DOHH2 (cell line): ENCODE results near the gene PIAS1.
"Not testable (repeated sequence)": the region's sequence is repeated elsewhere in the genome, so short reads cannot be mapped to it uniquely, and the experiment has no call there.

ENCODE experiments used
- H3F3A ChIP-seq: fragments of 200-600 bp; sonication (generic), shearing (Covaris generic); 2 replicates; pipeline ENCODE4 v1.6.0; 2016; ENCODE audit warnings: antibody characterized with exemption, mild to moderate bottlenecking; ENCODE audit not compliant: control insufficient read depth, insufficient read depth
- H3K27ac ChIP-seq: fragments of 200-600 bp; sonication (generic); 2 replicates; pipeline ENCODE4 v1.5.1; 2014; ENCODE audit warnings: low read depth, mild to moderate bottlenecking, low read length, moderate library complexity
- H3K27me3 ChIP-seq: fragments of 200-600 bp; sonication (generic); 2 replicates; pipeline ENCODE4 v1.6.1; 2014; ENCODE audit warnings: mild to moderate bottlenecking, low read length, mixed read lengths; ENCODE audit not compliant: control insufficient read depth
- H3K36me3 ChIP-seq: fragments of 200-600 bp; sonication (generic); 2 replicates; pipeline ENCODE4 v1.6.1; 2014; ENCODE audit warnings: mild to moderate bottlenecking, low read length, moderate library complexity, mixed read lengths; ENCODE audit not compliant: control insufficient read depth
- H3K4me1 ChIP-seq: fragments of 200-600 bp; sonication (generic); 2 replicates; pipeline ENCODE4 v1.6.1; 2014; ENCODE audit warnings: mild to moderate bottlenecking, low read length, mixed read lengths; ENCODE audit not compliant: control insufficient read depth
- H3K4me2 ChIP-seq: fragments of 200-600 bp; sonication (generic); 2 replicates; pipeline ENCODE4 v1.6.0; 2014; ENCODE audit warnings: mild to moderate bottlenecking, low read length, moderate library complexity
- H3K4me3 ChIP-seq: fragments of 200-600 bp; sonication (generic); 2 replicates; pipeline ENCODE4 v1.5.1; 2014; ENCODE audit warnings: mild to moderate bottlenecking, low read length, mixed read lengths
- H3K79me2 ChIP-seq: fragments of 200-600 bp; sonication (generic); 2 replicates; pipeline ENCODE4 v1.6.1; 2014; ENCODE audit warnings: mild to moderate bottlenecking, low read length, mixed read lengths; ENCODE audit not compliant: control insufficient read depth
- H3K9me2 ChIP-seq: fragments of 200-600 bp; sonication (generic); replicated peaks from 2 replicates; pipeline ENCODE4 v1.6.1; 2014; ENCODE audit warnings: mild to moderate bottlenecking, low read length, mixed read lengths; ENCODE audit not compliant: control insufficient read depth
- H3K9me3 ChIP-seq: fragments of 200-600 bp; sonication (generic); 2 replicates; pipeline ENCODE4 v1.6.1; 2014; ENCODE audit warnings: antibody characterized with exemption, low read length, mixed read lengths; ENCODE audit not compliant: control insufficient read depth, insufficient read depth
- H4K20me1 ChIP-seq: fragments of 200-600 bp; sonication (generic); 2 replicates; pipeline ENCODE4 v1.6.0; 2014; ENCODE audit warnings: low read depth, mild to moderate bottlenecking, antibody characterized with exemption, low read length, moderate library complexity; ENCODE audit not compliant: control insufficient read depth, insufficient read depth
- EZH2phosphoT487 ChIP-seq: fragments of 200-600 bp; sonication (generic); IDR thresholded peaks from 2 replicates; pipeline ENCODE4 v1.6.1; 2017; ENCODE audit warnings: borderline replicate concordance, mild to moderate bottlenecking, antibody characterized with exemption, low read length, moderate library complexity, mixed read lengths
- TF ChIP-seq, protein P1 (sequence below): fragments of 200-600 bp; sonication (generic); IDR thresholded peaks from one replicate; pipeline ENCODE4 v1.5.1; 2014; ENCODE audit warnings: antibody characterized with exemption, mild to moderate bottlenecking, low read depth, low read length; ENCODE audit not compliant: poor library complexity, severe bottlenecking

Gene PIAS1

DNA sequence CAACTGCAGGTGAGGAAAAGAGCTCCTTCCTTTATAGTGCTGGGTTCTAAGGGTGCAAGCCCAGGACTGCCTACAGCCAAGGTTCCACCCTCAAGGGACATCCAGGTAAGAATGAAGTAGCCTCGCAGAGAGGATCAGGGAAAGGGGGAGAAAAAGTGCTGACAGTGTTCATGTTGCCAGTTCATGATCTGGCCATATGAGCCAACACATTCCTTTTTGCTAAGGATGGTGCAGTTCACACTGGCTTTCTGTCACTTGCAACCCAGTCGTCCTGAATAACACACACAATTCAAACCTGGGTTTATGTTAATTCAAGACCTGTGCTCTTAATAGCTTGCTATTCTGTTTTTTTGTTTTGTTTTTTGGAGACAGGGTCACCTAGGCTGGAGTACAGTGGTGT, 166.4 kb downstream of the PIAS1 start:
- no peak for TF ChIP-seq EZH2phosphoT487
- TF ChIP-seq, protein P1, sequence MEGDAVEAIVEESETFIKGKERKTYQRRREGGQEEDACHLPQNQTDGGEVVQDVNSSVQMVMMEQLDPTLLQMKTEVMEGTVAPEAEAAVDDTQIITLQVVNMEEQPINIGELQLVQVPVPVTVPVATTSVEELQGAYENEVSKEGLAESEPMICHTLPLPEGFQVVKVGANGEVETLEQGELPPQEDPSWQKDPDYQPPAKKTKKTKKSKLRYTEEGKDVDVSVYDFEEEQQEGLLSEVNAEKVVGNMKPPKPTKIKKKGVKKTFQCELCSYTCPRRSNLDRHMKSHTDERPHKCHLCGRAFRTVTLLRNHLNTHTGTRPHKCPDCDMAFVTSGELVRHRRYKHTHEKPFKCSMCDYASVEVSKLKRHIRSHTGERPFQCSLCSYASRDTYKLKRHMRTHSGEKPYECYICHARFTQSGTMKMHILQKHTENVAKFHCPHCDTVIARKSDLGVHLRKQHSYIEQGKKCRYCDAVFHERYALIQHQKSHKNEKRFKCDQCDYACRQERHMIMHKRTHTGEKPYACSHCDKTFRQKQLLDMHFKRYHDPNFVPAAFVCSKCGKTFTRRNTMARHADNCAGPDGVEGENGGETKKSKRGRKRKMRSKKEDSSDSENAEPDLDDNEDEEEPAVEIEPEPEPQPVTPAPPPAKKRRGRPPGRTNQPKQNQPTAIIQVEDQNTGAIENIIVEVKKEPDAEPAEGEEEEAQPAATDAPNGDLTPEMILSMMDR = no peak

DNA sequence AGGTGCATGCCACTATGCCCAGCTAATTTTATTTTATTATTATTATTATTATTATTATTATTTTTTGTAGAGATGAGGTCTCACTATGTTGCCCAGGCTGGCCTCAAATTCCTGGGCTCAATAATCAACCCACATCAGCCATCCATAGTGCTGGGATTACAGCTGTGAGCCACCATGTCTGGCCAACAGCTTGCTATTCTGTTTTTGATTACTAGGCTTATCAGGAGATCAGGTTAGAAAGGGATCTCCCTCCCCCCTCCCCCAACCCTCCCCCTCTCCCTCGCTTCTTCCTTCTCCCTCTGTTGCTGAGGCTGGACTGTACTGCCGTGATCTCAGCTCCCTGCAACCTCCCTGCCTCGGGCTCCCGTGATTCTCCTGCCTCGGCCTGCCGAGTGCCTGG, 166.9 kb downstream of the PIAS1 start:
- Histone ChIP-seq H3K4me1 (peaks cover 19% of the 10 kb centered on the region), H3K4me3 (no peak overlapping the region), H3K27ac (no peak overlapping the region), H3K9me2 (no peaks in the 10 kb centered on the region), H4K20me1 (peaks cover 8% of the 10 kb centered on the region; the same call in 1 of the 2 replicates), H3K9me3 (no peaks in the 10 kb centered on the region), H3K27me3 (no peaks in the 10 kb centered on the region), H3K4me2 (no peak overlapping the region), H3K79me2 (peaks cover 80% of the 10 kb centered on the region), H3K36me3 (peaks cover 40% of the 10 kb centered on the region), H3F3A (peaks cover 8% of the 10 kb centered on the region)
- TF ChIP-seq, protein P1 = no peak
- no peak for TF ChIP-seq EZH2phosphoT487

More for the DNA sequence above, 166.4 kb downstream of the PIAS1 start:
- Histone ChIP-seq H3K4me2 (no peak overlapping the region), H3F3A (peaks cover 6% of the 10 kb centered on the region), H3K4me3 (no peak overlapping the region), H3K27me3 (no peaks in the 10 kb centered on the region), H3K79me2 (peaks cover 80% of the 10 kb centered on the region), H3K36me3 (peaks cover 45% of the 10 kb centered on the region), H4K20me1 (peaks cover 8% of the 10 kb centered on the region; the same call in 1 of the 2 replicates), H3K9me2 (no peaks in the 10 kb centered on the region), H3K4me1 (peaks cover 14% of the 10 kb centered on the region), H3K9me3 (no peaks in the 10 kb centered on the region), H3K27ac (no peak overlapping the region)

DNA sequence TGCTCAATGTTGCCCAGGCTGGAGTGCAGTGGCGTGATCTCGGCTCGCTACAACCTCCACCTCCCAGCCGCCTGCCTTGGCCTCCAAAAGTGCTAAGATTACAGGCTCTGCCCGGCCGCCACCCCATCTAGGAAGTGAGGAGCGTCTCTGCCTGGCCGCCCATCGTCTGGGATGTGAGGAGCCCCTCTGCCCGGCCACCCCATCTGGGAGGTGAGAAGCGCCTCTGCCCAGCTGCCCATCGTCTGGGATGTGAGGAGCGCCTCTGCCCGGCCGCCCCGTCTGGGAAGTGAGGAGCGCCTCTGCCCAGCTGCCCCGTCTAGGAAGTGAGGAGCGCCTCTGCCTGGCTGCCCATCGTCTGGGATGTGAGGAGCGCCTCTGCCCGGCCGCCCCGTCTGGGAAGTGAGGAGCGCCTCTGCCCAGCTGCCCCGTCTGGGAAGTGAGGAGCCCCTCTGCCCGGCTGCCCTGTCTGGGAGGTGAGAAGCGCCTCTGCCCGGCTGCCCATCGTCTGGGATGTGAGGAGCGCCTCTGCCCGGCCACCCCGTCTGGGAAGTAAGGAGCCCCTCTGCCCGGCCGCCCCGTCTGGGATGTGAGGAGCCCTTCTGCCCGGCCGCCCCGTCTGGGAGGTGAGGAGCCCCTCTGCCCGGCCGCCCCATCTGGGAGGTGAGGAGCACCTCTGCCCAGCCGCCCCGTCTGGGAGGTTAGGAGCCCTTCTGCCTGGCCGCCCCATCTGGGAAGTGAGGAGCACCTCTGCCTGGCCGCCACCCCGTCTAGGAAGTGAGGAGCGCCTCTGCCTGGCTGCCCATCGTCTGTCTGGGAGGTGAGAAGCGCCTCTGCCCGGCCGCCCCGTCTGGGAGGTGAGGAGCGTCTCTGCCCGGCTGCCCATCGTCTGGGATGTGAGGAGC, 167.7 kb downstream of the PIAS1 start:
- H3K9me3 ChIP-seq, H3K27me3 ChIP-seq, H3K4me2 ChIP-seq, H3K27ac ChIP-seq, H3K9me2 ChIP-seq, H4K20me1 ChIP-seq, H3F3A ChIP-seq, H3K4me3 ChIP-seq: not testable (repeated sequence)
- Histone ChIP-seq H3K79me2 (peaks cover 80% of the 10 kb centered on the region), H3K36me3 (peaks cover 38% of the 10 kb centered on the region), H3K4me1 (peaks cover 27% of the 10 kb centered on the region)

DNA sequence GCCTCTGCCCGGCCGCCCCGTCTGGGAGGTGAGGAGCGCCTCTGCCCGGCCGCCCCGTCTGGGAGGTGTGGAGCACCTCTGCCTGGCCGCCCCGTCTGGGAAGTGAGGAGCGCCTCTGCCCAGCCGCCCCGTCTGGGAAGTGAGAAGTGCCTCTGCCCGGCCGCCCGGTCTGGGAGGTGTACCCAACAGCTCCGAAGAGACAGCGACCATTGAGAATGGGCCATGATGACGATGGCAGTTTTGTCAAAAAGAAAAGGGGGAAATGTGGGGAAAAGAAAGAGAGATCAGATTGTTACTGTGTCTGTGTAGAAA, 168.3 kb downstream of the PIAS1 start:
- H3K27ac ChIP-seq, H4K20me1 ChIP-seq, H3K4me3 ChIP-seq, H3K9me3 ChIP-seq, H3K27me3 ChIP-seq, H3K9me2 ChIP-seq, H3F3A ChIP-seq, H3K4me2 ChIP-seq: not testable (repeated sequence)
- Histone ChIP-seq H3K4me1 (peaks cover 32% of the 10 kb centered on the region), H3K36me3 (peaks cover 35% of the 10 kb centered on the region), H3K79me2 (peaks cover 80% of the 10 kb centered on the region)
